ENCODE results near the gene FBXL20.
"Not testable (repeated sequence)": the region's sequence is repeated elsewhere in the genome, so short reads cannot be mapped to it uniquely, and the experiment has no call there.

The FBXL20 gene

DNA sequence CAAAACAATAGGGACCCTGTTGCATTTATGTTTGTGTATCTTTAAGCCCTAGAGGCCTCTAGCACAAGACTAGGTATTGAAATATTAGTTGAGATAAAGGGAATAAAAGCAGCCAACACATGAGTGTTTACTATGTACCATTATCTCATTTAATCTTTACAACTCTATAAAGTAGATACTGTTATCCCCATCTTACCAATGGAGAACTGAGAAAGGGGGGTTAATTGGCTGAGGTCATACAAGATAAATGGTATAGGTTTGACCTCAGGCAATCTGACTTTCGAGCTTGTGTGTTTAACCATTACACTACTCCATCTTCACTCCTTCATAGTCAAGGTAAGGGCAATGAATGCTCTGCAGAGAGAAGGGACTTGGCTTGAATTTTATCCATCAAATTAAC is 149.4 kb downstream of the FBXL20 start:
- Histone ChIP-seq H3K4me3 (ENCODE audit: low read depth, low read length) (no peak overlapping the region), H3K4me1 (ENCODE audit: control insufficient read depth, insufficient read depth, low read length) (peaks cover 3% of the 10 kb centered on the region; the same call in 1 of the 2 replicates), H3K9me3 (ENCODE audit: control insufficient read depth, insufficient read depth, low read depth, low read length) (no peaks in the 10 kb centered on the region), H3K9ac (ENCODE audit: low read length) (no peak overlapping the region), H3K36me3 (ENCODE audit: control insufficient read depth, insufficient read depth, low read length) (peaks cover 7% of the 10 kb centered on the region; the same call in 1 of the 2 replicates), H3K27me3 (ENCODE audit: control insufficient read depth, insufficient read depth, low read length) (no peaks in the 10 kb centered on the region), H3K27ac (ENCODE audit: low read depth, low read length) (no peak overlapping the region)

DNA sequence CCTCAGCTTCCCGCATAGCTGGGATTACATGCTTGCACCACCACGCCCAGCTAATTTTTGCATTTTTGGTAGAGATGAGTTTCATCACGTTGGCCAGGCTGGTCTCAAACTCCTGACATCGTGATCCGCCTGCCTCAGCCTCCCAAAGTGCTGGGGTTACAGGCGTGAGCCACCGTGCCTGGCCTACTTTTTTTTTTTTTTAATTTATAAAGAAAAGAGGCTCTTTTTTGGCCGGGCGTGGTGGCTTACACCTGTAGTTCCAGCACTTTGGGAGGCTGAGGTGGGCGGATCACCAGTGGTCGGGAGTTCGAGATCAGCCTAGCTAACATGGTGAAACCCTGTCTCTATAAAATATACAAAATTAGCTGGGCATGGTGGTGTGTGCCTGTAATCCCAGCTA is 151.3 kb downstream of the FBXL20 start:
- H3K27me3 ChIP-seq (ENCODE audit: control insufficient read depth, insufficient read depth, low read length); H3K4me1 ChIP-seq (ENCODE audit: control insufficient read depth, insufficient read depth, low read length); H3K9me3 ChIP-seq (ENCODE audit: control insufficient read depth, insufficient read depth, low read depth, low read length); H3K36me3 ChIP-seq (ENCODE audit: control insufficient read depth, insufficient read depth, low read length); H3K27ac ChIP-seq (ENCODE audit: low read depth, low read length); H3K9ac ChIP-seq (ENCODE audit: low read length); H3K4me3 ChIP-seq (ENCODE audit: low read depth, low read length): not testable (repeated sequence)

DNA sequence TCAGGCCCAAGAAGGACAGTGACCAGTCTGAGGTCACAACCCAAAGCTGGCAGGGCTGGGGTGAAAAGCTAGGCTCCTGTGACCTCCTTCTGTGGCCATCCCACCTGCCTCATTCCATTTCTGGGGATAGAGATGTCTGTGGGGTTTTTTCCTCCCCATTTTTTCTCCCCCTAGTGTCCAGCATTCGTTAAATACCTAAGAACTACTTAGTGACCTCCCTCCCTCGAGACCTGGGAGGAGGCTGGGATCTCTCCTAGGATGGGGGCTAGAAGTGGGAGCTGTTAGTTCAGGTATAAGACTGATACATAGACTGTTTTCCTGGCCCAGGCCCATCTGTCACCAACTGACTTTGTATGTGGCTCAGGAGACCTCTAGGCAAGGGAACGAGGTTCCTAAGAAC is 155.2 kb downstream of the FBXL20 start:
- Histone ChIP-seq H3K9ac (ENCODE audit: low read length) (no peak overlapping the region), H3K27me3 (ENCODE audit: control insufficient read depth, insufficient read depth, low read length) (no peaks in the 10 kb centered on the region), H3K27ac (ENCODE audit: low read depth, low read length) (no peak overlapping the region), H3K9me3 (ENCODE audit: control insufficient read depth, insufficient read depth, low read depth, low read length) (no peaks in the 10 kb centered on the region), H3K4me1 (ENCODE audit: control insufficient read depth, insufficient read depth, low read length) (peaks cover 10% of the 10 kb centered on the region), H3K4me3 (ENCODE audit: low read depth, low read length) (no peak overlapping the region), H3K36me3 (ENCODE audit: control insufficient read depth, insufficient read depth, low read length) (no peaks in the 10 kb centered on the region)

DNA sequence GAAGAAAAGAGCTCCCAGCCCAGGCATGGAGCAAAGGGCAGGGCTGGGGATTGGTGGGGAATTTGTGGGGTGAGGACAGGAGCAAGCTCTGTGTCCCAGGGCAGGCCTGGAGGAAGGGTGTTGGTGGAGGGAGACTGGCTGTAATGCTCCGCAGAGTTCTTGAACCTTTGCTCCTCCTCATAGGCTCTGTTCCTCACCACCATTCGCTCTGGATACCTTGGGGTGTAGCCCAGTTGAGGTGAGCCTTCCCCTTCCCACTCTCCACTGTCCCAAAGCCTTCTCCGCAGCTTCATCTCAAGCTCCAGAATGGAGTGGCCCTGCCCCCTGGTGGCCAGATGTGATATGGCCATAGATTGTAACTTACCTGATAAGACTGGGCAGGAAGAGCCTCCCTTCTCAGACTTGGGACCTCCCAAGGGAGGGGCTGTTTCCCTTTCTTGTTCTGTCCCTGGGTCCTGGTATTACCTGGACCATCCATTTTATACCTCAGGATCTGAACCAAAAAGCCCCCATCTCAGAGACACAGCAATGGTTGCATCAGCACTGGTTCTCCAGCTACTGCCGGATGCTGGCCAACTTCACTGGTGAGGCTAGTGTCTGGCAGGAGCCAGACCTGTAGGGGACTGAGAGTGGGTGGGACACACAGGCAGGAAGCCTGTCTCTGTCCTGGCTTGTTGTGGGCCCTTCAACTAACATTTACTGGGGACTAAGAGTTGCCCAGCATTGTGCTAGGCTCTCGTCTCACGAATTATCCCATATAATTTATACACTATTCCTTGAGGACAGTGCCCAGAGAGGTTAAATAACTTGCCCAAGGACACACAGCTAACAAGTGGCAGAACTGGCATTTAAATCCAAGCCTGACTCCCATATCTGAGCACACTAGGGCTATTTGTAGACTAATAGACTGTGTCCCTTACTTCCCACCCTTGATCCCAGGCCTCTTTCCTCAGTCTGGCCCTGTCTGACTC is 156.5 kb downstream of the FBXL20 start:
- Histone ChIP-seq H3K4me3 (ENCODE audit: low read depth, low read length) (no peak overlapping the region), H3K9me3 (ENCODE audit: control insufficient read depth, insufficient read depth, low read depth, low read length) (no peaks in the 10 kb centered on the region), H3K27me3 (ENCODE audit: control insufficient read depth, insufficient read depth, low read length) (no peaks in the 10 kb centered on the region), H3K27ac (ENCODE audit: low read depth, low read length) (no peak overlapping the region), H3K4me1 (ENCODE audit: control insufficient read depth, insufficient read depth, low read length) (peaks cover 10% of the 10 kb centered on the region), H3K9ac (ENCODE audit: low read length) (no peak overlapping the region), H3K36me3 (ENCODE audit: control insufficient read depth, insufficient read depth, low read length) (no peaks in the 10 kb centered on the region)

DNA sequence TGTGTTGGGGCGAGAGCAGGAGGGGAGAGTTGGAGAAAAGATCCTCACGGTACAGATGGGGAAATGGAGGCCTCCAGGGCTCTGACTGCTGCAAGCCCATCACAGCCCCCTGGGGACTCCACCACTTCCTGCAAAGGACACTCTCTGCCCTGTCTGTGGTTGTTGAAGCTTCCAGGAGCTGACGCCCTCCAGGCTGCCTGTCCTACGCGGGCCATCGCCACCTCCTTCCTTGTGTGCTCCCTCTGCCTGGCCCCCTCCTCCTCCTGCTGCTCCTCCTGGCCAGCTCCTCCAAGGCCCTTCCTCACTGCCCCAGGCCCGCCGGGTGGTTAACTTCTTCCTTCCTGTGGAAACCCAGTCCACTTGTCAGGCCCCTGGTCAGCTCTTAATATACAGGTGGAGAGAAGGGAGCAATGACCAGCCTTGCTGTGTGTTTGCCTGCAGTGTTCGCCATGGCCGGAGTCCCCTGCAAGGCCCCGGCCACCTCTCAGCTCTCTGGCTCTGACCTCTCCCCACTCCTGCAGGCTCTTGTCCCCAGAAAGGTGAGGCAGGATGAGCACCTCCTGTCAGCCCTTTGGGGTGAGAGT is 157.3 kb downstream of the FBXL20 start:
- no peak overlapping the region for H3K9ac ChIP-seq (ENCODE audit: low read length)
- H3K4me3 ChIP-seq (ENCODE audit: low read depth, low read length): no peak overlapping the region

DNA sequence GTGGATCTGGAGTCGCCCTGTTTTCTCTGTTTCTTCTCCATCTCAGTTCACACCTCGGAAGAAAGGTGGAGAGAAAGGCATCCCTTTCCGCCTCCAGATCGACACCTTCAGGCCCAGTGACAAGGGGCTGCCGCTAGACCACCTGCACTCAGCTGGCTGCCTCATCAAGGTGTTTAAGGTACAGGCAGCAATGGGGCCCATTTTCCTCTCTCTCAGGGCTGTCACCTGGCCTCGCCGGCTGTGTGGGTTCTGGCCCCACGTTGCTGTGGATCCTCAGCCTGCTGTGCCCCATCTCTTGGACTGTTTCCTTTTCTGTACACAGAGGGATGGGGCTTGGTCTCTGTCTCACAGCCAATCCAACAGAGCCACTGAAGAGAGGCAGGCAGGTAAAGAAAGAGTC is 158.3 kb downstream of the FBXL20 start:
- Histone ChIP-seq H3K4me1 (ENCODE audit: control insufficient read depth, insufficient read depth, low read length) (peaks cover 10% of the 10 kb centered on the region), H3K9me3 (ENCODE audit: control insufficient read depth, insufficient read depth, low read depth, low read length) (no peaks in the 10 kb centered on the region), H3K4me3 (ENCODE audit: low read depth, low read length) (no peak overlapping the region), H3K9ac (ENCODE audit: low read length) (no peak overlapping the region), H3K27ac (ENCODE audit: low read depth, low read length) (no peak overlapping the region), H3K27me3 (ENCODE audit: control insufficient read depth, insufficient read depth, low read length) (0 out of 2 replicates have a peak, but pooled peaks cover 2% of the 10 kb centered on the region), H3K36me3 (ENCODE audit: control insufficient read depth, insufficient read depth, low read length) (no peaks in the 10 kb centered on the region)

More for the DNA sequence above, 157.3 kb downstream of the FBXL20 start:
- no peaks in the 10 kb centered on the region for H3K27me3 ChIP-seq (ENCODE audit: control insufficient read depth, insufficient read depth, low read length)
- H3K27ac ChIP-seq (ENCODE audit: low read depth, low read length): no peak overlapping the region
- no peaks in the 10 kb centered on the region for H3K9me3 ChIP-seq (ENCODE audit: control insufficient read depth, insufficient read depth, low read depth, low read length)
- peaks cover 10% of the 10 kb centered on the region for H3K4me1 ChIP-seq (ENCODE audit: control insufficient read depth, insufficient read depth, low read length)
- no peaks in the 10 kb centered on the region for H3K36me3 ChIP-seq (ENCODE audit: control insufficient read depth, insufficient read depth, low read length)

DNA sequence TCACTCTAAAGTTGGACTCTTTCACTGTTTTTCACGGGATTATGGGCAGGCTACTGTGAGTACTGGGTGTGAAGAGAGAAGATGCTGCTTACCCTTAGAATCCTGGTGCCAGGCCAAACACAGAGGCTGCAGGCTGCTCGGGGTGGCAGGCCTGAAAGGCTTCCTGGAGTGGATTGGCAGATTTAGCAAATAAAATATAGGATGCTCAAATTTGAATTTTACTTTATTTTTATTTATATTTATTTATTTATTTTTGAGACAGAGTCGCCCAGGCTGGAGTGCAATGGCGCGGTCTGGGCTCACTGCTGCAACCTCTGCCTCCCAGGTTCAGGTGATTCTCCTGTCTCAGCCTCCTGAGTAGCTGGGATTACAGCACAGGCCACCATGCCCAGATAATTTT is 160.8 kb downstream of the FBXL20 start:
- H3K27ac ChIP-seq (ENCODE audit: low read depth, low read length): no peak overlapping the region

DNA sequence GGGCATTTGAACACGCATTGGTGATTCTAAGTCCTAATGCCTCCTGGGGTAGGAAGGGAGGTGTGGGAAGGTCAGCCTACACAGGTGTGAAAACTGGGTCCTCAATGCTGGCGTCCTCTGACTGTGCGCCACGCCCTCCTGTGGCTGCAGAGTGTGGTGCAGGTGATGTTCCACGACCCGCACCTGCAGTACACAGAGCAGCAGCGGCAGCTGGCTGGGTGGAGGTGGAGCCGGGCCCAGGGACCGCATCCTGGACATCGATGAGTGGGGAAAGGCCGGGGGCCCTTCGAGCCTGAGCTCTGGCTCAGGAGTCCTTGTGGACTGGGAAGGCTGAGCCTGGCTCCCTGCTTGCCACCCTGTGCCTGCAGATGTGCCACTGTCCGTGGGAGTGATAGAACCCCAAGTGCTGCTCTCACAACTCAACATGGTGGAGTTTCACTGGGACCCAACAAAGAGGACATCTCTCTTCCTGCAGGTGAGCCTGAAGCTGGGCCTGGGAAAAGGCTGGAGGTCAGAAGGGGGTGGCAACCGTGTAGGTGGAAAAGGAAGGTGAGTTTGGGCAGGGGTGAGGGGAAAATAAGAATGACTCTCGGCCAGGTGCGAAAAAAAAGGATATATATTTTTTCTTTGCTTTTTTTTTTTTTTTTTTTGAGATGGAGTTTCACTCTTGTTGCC is 161.6 kb downstream of the FBXL20 start:
- H3K27me3 ChIP-seq (ENCODE audit: control insufficient read depth, insufficient read depth, low read length): 0 out of 2 replicates have a peak, but pooled peaks cover 2% of the 10 kb centered on the region
- no peaks in the 10 kb centered on the region for H3K36me3 ChIP-seq (ENCODE audit: control insufficient read depth, insufficient read depth, low read length)
- H3K9ac ChIP-seq (ENCODE audit: low read length): no peak overlapping the region

More for the DNA sequence above, 160.8 kb downstream of the FBXL20 start:
- Histone ChIP-seq H3K4me1 (ENCODE audit: control insufficient read depth, insufficient read depth, low read length) (peaks cover 10% of the 10 kb centered on the region), H3K9me3 (ENCODE audit: control insufficient read depth, insufficient read depth, low read depth, low read length) (no peaks in the 10 kb centered on the region), H3K4me3 (ENCODE audit: low read depth, low read length) (no peak overlapping the region), H3K9ac (ENCODE audit: low read length) (no peak overlapping the region), H3K27me3 (ENCODE audit: control insufficient read depth, insufficient read depth, low read length) (0 out of 2 replicates have a peak, but pooled peaks cover 2% of the 10 kb centered on the region), H3K36me3 (ENCODE audit: control insufficient read depth, insufficient read depth, low read length) (no peaks in the 10 kb centered on the region)

DNA sequence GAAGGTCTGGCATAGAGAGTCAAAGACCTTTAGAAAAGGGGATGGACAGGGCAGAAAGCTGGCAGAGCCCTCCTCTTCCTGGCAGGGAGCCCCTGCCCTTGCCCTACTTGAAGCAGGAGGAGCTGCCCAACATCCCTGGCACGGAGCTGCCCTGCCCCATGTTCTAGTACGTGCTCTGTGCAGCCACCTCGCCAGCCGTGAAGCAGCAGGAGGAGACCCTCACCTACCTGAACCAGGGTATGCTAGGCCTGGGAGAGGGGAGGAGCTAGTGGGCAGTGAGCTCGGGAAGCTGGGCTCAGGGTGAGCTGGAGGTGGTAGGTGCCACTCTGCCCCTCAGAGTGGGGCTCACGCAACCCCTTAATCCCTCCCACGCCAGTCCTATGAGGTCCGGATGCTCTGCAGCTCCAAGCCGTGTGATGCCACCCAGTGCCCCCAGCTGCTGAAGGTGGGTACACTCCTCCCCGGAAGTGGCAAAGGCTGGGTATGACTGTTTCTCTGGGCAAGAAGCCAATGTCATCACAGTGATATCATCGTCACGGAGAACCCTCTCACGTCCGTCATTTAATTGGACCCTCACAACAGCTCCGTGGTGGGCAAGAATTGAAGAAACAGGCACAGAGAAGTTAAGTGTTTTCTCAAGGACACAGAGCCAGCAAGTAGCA is 163.0 kb downstream of the FBXL20 start:
- H3K27me3 ChIP-seq (ENCODE audit: control insufficient read depth, insufficient read depth, low read length): 0 out of 2 replicates have a peak, but pooled peaks cover 2% of the 10 kb centered on the region
- no peak overlapping the region for H3K9ac ChIP-seq (ENCODE audit: low read length)
- no peaks in the 10 kb centered on the region for H3K36me3 ChIP-seq (ENCODE audit: control insufficient read depth, insufficient read depth, low read length)
- H3K9me3 ChIP-seq (ENCODE audit: control insufficient read depth, insufficient read depth, low read depth, low read length): no peaks in the 10 kb centered on the region
- no peaks in the 10 kb centered on the region for H3K4me1 ChIP-seq (ENCODE audit: control insufficient read depth, insufficient read depth, low read length)
- no peak overlapping the region for H3K4me3 ChIP-seq (ENCODE audit: low read depth, low read length)
- no peak overlapping the region for H3K27ac ChIP-seq (ENCODE audit: low read depth, low read length)

More for the DNA sequence above, 161.6 kb downstream of the FBXL20 start:
- Histone ChIP-seq H3K9me3 (ENCODE audit: control insufficient read depth, insufficient read depth, low read depth, low read length) (no peaks in the 10 kb centered on the region), H3K4me1 (ENCODE audit: control insufficient read depth, insufficient read depth, low read length) (peaks cover 10% of the 10 kb centered on the region), H3K27ac (ENCODE audit: low read depth, low read length) (no peak overlapping the region), H3K4me3 (ENCODE audit: low read depth, low read length) (no peak overlapping the region)

DNA sequence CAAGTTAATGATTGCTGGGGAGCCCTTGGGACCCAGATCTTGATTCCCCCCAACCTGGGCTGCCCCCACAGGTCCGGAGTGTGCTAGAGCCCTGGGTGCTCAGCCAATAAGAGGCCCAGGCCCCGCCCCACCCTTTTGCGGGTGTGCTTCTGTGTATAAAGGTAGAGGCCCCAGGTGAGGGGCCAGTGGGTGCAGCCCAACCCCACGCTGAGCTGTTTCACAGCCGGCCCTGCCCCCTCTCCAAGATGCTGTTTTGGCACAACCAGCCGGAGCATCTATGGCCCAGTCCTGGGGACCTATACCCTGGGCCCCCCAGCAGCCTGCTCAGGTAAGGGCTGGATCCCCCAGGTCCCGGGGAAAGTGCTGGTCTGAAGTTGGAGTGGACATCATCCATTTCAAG is 163.8 kb downstream of the FBXL20 start:
- no peaks in the 10 kb centered on the region for H3K4me1 ChIP-seq (ENCODE audit: control insufficient read depth, insufficient read depth, low read length)
- 0 out of 2 replicates have a peak, but pooled peaks cover 2% of the 10 kb centered on the region for H3K27me3 ChIP-seq (ENCODE audit: control insufficient read depth, insufficient read depth, low read length)
- no peaks in the 10 kb centered on the region for H3K9me3 ChIP-seq (ENCODE audit: control insufficient read depth, insufficient read depth, low read depth, low read length)
- no peak overlapping the region for H3K9ac ChIP-seq (ENCODE audit: low read length)
- H3K4me3 ChIP-seq (ENCODE audit: low read depth, low read length): no peak overlapping the region
- H3K36me3 ChIP-seq (ENCODE audit: control insufficient read depth, insufficient read depth, low read length): no peaks in the 10 kb centered on the region
- H3K27ac ChIP-seq (ENCODE audit: low read depth, low read length): no peak overlapping the region

Data from HUES6 (cell line).